HG02610 (cell line): ENCODE data around the gene IPO7.
"Not testable (repeated sequence)": the region's sequence is repeated elsewhere in the genome, so short reads cannot be mapped to it uniquely, and the experiment has no call there.

Source experiments
- ATAC-seq: cut with Tn5 transposase; IDR thresholded peaks from one replicate; pipeline ENCODE4 v1.9.1; 2021; ENCODE audit warnings: mild to moderate bottlenecking, moderate library complexity; ENCODE audit not compliant: unreplicated experiment

The IPO7 gene

DNA sequence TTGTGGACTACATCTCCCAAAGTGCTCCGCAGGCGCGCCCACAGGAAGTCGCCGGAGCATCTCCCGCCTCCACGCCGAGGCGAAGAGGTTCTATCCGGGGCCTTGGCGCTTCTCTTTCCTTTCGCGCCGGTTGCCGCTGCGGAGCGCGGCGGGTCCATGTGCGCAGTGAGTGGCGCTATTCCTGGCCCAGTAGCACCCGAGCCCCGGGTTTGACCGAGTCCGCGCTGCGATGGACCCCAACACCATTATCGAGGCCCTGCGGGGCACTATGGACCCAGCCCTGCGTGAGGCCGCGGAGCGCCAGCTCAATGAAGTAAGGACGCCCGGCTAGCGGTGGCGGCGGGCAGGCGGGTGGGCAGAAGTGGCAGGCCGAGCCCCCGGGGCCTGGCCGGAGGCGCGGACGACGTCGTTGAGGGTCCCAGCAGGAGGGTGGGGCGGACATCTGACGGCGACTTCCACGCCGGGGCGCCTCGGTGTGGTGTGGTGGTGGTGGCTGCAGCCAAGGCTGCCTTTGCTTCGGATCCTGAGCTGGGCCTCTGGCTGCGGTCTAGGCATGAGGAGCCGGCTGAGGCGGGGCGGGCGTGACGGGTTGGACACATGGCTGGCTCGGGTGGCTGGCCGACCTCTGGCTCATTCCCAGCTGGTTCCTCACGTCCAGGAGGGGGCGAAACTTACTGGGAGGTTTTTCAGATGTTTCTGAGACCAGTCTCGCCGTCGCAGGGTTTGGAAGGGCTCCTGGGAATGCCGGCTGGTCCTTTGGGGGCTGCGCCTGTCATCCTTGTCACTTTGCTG lies at the start of gene IPO7:
Gene IPO7 (plus strand): TSS at position 118 of the 792 bp plus-strand sequence. CDS start 112 bp downstream, at position 230.
- ATAC-seq = peak; percentile 96

DNA sequence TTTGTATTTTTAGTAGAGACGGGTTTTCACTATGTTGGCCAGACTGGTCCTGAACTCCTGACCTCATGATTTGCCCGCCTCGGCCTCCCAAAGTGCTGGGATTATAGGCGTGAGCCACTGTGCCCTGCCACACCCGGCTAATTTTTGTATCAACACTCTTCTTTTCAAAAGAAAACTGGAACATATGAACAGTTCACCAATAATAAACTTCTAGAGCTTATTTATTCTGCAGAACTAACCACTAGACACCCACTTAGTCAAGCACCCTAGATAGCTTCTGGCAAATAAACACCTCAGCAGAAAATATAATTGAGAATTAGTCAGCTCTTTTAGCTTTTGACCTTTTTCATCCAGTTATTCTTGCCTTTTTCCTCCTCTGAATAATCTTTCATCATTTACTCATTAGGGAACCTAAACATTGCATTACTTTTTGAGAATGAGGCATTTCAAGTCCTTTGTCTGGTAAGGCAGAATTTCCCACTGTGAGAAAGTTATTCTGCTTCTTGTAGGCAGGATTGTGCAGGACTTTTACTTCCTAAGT lies 42.7 kb upstream of the IPO7 start:
- ATAC-seq = no peak

DNA sequence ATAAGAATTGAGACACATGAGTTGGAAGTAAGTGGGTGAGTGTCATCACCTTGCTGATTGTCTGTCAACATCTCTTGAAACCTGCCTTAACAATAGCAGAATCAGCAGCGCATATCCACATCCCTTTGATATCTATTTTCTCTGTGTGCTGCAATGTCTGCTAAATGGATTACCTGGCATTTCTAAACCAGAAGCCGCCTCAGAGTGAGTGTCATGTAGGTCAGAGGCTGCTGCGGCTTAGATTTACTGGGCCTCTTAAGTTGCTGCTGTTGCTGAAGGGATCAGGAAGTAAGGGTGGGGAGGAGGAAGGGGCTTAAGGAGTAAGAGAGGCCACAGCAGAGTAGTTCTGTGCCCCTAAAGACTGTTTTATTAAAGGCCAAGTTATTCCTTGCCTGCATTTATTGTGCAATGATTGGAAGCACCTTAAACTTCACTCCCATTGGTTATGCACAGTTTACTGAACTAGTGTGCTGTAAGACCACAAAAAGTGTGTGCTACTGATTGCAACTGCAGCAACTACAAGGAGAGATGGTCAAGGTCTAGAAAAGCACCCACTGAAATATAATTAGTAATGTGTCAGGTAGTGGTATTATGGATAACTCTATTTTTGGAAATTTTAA lies 40.3 kb upstream of the IPO7 start:
- ATAC-seq = no peak

DNA sequence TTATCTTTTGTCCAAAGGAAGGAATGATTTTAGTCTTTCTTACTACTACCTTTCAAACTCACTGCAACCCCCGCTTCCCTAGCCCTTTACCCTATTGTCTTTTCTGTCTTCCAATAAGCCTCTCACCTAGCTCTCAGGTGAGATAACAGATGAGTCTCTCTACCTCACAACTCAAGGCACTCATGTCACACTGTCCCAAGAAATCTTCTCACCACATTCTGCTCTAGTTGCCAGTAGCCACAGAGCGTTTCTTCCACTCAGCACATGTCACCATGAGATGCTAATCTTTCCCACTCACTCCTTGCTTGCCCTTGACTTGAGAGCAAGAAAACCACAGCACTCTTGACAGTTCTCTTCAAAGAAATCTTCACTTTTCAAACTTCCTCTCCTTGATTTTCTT lies 37.4 kb upstream of the IPO7 start:
- no peak for ATAC-seq

DNA sequence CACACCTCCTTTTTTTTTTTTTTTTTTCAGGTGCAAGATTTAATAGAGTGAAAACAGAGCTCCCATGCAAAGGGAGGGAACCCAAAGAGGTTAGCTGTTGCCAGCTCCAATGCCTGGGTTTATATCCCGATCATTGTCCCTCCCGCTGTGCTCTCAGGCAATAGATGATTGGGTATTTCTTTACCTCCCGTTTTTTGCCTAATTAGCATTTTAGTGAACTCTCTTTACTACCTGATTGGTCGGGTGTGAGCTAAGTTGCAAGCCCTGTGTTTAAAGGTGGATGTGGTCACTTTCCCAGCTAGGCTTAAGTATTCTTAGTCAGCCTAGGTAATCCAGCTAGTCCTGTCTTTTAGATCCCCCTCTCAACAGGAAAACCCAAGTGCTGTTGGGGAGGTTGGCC lies 36.7 kb upstream of the IPO7 start:
- ATAC-seq = not testable (repeated sequence)

DNA sequence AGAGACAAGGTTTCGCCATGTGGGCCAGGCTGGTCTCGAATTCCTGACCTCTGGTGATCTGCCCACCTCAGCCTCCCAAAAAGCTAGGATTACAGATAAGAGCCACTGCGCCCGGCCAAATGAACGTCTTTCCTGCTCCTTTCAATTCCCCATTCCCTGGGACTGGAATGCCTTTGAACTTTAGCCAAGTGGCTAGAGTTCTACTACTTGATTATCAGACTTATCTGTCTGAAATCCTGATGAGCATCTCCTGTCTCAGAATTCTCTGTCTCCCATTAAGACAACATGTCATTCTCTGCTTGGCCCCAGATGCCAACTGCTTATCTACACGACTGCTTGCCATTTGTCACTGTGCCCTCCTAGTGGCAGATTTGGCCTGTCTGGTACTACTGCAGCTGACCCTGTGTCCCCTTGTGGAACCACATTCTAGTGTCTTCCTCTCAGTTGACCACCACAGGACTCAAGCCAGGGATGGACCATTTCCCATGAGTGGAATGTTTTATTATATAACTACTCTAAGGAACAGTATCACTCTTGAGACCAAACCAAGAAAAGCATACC lies 33.1 kb upstream of the IPO7 start:
- ATAC-seq = no peak

DNA sequence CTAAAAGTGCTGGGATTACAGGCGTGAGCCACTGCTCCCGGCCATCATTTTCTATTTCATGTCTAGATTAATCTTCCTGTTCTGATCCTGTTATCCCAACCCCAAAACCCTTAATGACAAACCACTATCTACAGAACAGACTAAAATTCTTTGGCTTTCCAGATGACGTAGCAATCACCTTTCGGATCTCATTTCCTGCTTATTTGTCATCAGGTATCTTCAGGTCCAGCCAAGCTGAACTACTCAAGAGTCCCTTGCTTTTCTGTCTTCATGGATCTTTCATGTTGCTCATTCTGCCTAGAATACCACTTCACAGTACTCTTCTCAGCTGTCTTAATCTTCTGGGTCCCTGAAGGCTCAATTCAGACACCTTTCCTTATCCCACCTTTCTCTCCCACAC lies 27.4 kb upstream of the IPO7 start:
- ATAC-seq = no peak

DNA sequence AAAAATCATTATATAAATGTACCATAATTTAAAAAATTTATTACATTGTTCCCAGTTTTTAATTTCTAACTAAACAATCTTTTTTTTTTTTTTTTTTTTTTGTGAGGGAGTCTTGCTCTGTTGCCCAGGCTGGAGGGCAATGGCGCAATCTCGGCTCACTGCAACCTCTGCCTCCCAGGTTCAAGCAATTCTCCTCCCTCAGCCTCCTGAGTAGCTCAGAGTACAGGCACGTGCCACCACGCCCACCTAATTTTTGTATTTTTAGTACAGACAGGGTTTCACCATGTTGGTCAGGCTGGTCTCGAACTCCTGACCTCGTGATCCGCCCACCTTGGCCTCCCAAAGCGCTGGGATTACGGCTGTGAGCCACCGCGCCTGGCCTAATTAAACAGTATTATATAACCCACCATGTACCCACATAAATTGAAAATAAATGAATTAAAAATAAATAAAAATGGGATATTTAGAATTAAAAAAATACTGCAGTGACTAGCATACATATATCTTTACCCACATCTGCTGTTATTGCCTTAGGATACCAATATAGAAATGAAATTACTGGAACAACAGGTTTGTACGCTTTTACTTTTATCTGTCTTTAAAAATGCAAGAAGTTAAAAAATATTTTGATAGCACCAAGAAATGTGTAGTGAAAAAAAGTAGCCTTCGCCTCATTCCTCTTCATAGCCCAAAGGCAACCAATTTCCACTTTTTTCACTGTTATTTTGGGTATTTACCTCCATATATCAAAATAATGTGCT lies 23.4 kb upstream of the IPO7 start:
- ATAC-seq = not testable (repeated sequence)

DNA sequence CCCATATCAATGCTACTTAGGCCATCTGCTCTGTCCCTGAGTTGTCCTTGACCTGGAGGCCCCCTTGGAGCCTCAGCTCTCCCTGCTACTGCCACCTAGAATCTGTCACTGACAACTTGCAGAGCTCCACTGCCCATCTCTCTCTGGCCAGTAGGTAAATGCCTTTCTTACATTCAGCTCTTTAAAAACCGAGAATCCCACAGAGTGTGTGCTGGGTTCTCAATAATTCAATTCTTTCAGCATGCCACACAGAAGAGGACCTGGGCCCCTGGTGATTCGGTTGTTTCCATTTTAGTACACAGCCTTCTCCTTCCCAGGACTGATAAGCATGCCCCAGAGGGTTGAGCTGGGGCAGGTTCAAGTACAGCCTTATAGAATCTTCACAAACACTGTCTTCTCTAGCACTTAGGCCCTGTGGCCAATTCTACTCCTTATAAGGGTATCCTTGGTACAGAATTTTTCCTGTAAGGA lies 22.0 kb upstream of the IPO7 start:
- no peak for ATAC-seq

DNA sequence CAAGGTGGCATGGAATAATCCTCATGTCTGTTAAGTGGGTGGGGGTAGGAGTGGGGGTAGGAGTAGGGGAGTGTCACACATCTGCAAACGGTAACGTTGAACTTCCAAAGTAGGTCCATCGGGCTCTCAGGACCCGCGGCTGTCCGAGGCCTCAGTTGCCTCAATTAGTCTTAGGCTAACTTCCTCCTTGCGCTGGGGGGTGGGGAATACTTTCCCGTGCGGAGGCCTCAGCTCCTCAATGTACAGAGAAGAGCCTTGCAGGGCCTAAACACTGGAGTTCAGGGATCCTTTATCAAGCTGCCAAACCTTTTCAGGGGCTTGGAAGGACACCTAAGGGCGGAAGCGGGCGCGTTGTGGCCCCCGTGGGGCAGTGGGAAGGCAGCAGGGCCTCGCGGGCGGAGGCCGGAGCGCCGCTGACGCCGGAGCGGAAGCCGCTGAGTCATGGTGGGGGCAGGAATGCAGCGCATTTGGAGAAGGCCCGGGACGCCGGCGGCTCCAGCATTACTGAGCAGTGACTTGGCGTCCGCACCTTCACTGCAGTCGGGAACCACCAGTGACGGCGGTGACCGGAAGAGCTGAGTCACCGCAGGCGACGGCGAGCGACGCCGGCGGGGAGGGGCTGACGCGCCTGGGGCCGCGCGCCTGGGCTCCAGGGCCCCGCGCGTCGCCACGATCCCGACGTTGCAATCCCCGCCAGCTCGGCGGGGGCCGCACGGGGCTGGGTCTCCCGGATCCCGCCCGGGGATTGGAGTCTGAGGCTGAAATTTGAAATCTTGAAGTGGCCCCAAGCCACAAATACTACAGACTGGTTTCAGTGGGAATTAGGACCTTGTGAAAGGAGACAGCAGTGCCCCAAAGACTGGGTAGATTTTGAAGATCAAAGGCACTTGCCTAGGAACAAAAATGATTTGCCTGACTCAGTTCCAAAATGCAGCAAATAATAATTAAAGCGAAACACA lies 20.2 kb upstream of the IPO7 start:
- ATAC-seq = peak; percentile 98

DNA sequence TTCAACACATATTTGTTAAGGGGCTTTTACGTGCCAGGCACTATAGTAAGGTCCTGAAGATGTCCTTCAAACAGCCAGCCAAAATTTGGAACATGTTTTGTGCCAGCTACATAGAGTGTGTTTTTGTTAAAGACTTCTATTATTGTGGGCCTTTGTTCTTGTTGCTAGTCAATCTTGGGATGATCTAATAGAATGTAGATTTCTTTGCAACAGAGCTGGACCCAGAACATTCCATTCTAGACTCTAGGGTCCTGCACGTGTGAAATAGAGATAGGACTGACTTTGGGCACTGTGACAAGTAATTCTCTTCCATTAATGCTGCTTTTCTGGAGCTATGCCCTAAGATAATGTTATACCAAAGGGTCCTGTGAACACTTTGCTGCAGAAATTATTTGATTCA lies 16.9 kb upstream of the IPO7 start:
- no peak for ATAC-seq

DNA sequence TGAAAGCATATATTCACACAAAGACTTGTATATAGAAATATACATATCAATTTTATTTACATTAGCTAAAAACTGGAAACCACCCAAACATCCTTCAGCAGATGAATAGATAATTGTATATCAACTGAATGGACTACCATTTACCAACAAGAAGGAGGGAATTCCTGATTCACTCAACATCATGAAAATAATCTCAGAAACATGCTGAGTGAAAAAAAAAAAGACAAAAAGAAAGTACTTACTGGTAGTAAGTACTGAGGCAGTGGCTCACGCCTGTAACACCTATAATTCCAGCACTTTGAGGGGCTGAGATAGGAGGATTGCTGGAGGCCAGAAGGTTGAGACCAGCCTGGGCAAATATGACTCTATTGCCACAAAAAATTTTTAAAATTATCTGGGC lies 7.4 kb upstream of the IPO7 start:
- ATAC-seq = no peak

DNA sequence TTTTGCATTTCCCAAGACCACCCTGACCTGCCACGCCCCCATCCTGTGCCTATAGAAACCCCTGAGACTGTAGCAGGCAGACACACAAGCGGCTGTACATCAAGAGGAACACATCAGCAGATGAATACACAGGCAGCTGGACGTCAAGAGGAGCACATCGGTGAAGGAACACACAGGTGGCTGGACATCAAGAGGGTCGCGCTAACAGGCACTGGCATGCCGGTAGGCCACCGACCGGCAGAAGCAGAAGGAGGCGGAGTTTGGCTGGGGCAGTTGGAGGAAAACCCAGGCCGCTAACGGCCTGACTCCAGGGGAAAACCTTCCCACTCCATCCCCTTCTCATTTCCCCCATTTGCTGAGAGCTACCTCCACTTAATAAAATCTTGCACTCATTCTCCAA lies 5.4 kb upstream of the IPO7 start:
- ATAC-seq = no peak

DNA sequence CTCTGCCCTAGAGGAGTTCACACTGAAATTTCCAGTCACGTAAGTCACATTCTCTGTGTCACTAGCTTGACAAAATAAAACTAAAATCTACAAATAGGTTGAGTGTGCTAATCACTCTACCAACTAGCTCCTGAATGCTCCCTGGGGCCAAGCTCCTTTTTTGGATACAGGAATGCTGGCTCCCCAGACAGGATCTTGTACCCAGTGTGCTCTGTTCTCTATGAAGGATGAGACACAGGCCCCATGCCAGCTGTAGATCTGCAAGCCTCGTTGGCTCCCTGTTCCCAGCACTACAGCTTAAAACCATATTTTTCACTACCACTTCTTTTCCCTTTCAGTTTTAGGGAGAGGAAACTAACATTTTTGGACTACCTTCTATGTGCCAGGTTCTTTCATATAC lies 3.7 kb upstream of the IPO7 start:
- ATAC-seq = no peak

DNA sequence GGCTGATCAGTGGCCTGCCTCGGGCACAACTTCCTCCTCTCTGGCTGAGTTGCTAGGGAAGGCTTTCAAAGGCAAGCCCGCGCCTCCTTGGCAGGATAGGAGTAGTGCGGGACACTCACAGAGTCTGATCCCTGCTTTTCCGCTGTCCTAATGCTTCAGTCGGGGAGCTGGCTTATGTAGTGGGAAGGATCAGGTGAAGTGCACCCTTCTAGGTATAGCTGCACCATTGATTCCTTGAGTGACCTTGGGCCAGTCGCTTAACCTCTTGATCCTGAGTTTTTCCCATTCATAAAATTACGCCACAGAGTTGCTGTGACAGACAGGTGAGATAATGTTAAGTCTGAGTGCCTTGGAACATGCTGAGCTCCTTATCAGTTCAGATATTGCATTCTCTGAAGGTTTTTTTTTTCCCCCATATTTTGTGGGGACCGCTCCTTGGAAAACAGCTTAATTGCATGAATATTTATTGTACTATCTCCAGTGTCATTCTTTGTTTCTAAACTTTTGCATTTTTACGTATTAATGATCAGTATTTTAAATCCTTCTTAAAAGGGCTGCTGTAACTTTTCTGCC lies 961 bp downstream of the IPO7 start:
- peak; percentile 13 for ATAC-seq

DNA sequence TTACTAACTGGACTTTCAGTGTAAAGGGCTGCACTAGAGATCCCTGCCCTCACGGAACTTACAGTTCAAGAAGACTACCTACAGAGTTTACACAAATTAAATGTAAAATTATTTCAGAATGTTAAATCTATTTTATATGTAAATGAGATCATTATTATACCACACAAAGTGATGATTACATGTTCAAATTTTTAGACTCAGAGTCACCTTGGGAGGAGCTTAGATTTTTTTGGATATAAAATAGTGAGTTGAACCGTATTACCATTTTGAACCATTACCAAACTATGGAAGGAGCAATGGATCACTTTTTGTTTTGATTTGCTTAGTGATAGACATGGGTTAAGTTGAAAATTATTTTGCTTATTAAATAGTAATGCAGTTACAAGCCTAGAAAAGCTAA lies 1.6 kb downstream of the IPO7 start:
- no peak for ATAC-seq

DNA sequence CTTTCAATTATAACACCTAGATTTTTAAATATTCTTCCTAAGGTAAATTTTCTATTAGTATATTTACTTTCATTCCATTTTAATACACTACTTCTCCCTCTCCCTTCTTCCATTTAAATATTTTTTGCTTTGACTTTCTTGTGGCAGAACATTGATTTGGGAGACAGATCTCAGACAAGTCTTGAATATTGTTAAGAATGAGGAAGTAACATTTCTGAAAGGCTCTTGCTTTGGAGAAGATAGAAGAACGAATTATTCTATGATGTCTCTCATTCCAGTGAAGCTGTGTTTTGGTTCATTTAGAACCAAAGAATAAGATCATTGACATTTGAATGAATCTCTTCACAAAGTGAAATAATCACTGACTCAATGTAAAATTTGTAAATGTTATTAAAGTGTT lies 2.4 kb downstream of the IPO7 start:
- ATAC-seq = no peak

DNA sequence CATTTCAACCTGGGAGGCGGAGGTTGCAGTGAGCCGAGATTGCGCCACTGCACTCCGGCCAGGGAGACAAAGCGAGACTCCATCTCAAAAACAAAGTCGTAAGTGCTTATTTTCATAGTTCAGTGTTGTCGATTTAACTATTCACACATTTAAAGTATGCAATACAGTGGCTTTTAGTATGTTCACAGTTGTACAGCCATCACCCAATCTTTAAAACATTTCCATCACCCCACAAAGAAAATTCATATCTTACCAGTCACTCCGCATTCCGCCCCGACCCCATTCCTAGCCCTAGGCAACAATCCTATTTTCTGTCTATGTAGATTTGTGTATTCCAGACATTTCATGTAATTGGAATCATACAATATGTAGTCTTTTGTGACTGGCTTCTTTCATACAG lies 11.9 kb downstream of the IPO7 start:
- no peak for ATAC-seq

DNA sequence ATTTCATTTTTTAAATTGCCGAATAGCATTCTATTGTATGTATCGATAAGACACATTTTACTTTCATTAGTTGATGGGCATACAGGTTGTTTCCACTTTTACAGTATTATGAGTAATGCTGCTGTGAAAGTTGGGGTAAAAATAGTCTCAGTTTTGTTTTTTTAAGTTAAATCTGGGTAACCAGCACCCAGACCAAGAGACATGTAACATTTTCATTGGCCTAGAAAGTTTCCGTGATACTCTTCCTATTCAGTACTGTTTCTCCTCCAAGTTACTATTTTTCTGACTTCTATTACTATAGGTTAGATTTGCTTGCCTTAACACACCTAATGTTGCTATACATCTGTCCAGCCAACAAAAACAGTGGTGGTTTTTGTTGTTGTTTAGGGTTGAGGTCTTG lies 12.3 kb downstream of the IPO7 start:
- ATAC-seq = peak; percentile 39
